Activated CD8-positive, alpha-beta memory T cell treated with anti-CD3 and anti-CD28 coated beads, Interleukin-2, amount 50 U/mL, for 48 hours (primary cell): ENCODE data around the gene CLDN9.
A peak's percentile ranks its signal among the peaks of the same experiment; 100 is the strongest.

ENCODE experiments used
- DNase-seq: peaks from one replicate; pipeline ENCODE4 v3.0.0-alpha.2; 2020

Gene CLDN9

DNA sequence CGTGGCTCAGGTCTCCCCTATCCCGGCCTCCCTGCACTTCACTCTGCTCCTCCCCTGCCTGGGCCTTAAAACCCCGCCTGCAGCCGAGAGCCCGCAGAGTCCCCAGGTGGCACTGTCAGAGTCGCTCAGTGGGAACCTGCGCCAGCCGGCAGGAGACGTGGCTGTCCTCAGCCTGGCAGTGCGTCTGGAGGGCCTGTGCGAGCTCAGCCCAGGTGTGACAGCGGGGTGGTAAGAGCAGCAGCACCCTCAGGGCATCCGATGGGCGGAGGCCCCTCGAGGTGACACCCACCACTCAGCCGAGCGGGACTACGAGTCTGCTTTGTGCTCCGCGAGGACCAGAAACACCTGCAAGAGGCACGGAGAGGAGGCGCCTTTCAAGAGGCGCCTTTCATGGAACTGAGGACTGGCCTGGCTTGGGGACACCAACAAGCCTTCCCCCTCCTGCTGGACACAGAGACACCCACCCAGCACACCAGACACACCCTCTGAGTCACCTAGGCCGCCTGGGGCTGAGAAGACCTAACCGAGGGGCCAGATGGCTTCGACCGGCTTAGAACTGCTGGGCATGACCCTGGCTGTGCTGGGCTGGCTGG is at the start of gene CLDN9:
TSS of gene CLDN9 (plus strand) at position 96 of the 593 bp plus-strand sequence. CDS start at position 536, 440 bp downstream.
- DNase-seq, result no peak

DNA sequence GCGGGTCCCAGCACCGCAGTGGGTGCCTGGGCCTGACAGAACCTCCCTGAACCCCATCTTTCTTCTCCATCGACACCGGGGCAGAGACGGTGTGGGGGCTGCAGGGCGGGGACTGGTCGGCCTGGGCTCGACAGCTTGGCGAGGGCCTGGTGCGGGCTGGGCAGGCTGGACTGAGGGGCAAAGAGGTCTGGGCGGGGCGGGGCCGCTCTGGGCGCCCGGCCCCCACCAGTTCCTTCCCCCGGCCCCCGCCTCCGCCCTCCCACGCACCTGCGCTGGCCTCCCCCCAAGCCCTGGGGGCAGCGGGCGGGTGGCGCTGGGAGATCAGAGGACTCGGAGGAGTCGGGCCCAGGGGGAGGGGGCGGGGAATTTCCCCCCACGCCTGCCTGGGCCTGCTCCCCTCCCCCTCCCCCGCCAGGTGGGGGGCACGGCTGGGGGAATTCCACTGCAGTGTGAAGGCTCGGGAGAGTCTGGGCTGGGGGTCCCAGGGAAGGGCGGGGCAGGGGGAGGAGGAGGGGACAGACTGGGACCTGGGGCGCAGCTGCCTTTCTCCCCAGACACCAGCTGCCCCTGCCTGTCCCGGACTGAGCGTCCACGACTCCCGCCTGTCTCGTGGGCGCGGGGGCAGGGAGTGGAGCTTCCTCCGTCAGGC is 49.5 kb upstream of the CLDN9 start:
- no peak for DNase-seq

GRCh38 chr16:2963723-2964474 is 48.8 kb upstream of the CLDN9 start, which contains the start of gene KREMEN2:
KREMEN2 (plus strand) TSS chr16:2964275; CDS start chr16:2964521, 246 bp downstream.
- peak; percentile 70 for DNase-seq

- peak; percentile 84 for DNase-seq
Measured at GRCh38 chr16:2964475-2965336, 48.0 kb upstream of the CLDN9 start.

DNA sequence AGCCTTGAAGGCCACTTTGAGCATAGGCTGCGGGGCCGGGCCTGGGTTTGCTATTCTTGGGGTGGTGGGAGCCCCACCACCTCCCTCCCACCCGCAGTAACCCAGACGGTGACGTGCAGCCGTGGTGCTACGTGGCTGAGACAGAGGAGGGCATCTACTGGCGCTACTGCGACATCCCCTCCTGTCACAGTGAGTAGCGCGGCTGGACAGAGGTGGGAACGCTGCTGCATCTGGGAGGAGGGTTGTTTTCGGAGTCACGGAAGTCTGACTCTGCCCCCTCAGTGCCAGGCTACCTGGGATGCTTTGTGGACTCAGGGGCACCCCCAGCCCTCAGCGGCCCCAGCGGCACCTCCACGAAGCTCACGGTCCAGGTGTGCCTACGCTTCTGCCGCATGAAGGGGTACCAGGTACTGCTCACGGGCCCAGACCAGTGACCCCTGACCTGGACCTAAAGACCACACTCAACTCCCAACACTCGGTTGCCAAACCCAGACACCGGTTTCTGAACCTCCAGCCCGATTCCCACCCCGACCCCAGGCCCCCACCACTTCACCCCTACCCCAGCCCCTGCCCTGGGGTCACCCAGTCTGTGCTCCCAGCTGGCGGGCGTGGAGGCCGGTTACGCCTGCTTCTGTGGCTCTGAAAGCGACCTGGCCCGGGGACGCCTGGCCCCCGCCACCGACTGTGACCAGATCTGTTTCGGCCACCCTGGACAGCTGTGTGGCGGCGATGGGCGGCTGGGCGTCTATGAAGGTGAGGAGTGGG is 46.5 kb upstream of the CLDN9 start:
- no peak for DNase-seq

GRCh38 chr16:2966808-2967191 is 45.9 kb upstream of the CLDN9 start:
- DNase-seq, result no peak

DNA sequence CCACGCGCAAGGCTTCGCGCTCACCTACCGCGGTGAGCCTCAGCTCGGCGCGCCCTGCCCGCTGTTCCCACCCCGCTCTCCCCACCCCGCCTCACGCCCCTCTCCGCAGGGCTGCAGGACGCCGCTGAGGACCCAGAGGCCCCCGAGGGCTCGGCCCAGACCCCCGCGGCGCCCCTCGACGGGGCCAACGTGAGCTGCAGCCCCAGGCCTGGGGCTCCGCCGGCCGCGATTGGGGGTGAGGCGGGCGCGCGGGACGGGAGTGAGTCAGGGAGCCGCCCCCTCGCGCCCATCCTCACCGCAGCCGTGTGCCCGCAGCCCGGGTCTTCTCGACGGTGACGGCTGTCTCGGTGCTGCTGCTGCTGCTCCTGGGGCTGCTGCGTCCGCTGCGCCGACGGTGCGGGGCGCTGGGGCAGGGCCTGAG is 45.5 kb upstream of the CLDN9 start:
- no peak for DNase-seq

- no peak for DNase-seq
Measured at GRCh38 chr16:2967721-2968161, 45.0 kb upstream of the CLDN9 start.

DNA sequence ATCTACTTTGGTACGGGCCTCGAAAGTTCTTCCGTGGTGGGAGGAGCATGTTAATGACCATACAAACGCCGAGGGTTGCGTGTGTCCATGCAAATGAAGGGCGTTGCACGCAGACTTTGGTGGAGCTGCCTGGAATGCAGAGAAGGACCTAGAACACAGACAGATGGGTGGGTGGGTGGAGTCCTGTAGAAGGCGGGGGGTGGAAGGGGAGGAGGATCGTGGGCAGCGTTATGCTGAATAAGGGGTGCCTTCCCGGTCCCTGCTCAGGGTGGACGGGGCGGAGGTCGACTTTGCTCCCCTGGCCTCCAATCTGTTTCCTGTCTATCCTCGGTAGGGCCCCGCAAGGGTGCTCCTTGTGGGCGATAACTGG is 44.4 kb upstream of the CLDN9 start:
- no peak for DNase-seq

DNA sequence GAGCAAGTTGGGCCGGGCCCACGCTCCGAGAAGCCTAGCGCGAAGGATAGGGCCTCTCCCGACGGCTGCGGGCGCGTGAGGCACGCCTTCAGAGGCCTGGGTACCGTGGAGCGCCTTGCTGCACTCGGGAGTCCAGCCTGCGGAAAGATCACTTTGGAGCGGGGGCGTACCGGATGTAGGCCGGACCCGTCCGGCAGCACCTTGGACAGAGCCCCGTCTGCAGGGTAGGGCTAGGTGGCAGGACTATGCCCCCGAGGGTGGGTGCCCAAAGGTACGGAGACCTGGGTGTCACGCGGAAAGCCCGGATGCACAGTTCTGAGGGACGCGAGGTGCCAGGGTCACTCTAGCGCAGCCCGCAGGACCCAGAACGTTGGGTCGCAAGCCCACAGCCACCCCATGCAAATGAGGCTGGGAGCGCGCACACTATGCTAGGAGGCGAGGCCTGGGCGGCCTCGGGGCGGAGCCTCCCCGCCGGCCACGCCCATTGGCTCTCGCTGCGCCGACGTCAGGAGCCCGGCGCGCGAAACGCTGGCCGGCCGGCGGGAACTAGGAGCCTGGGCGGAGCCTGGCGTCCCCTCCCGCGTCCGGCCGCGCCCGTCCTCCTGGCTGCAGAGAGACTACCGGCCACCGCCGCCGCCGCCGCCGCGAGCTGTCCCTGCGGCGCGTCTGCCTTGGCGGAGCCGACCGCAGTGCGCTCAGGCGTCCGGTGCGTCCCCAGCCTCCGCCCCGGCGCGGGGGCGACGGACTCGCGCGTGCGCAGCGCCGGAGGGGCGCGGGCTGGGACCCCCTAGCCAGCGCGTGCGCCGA is 43.8 kb upstream of the CLDN9 start, which contains the start of gene PAQR4:
TSS of gene PAQR4 (plus strand) at position 611 of the 807 bp plus-strand sequence. CDS start 327 bp downstream, outside the sequence.
- DNase-seq, result peak; percentile 92

DNA sequence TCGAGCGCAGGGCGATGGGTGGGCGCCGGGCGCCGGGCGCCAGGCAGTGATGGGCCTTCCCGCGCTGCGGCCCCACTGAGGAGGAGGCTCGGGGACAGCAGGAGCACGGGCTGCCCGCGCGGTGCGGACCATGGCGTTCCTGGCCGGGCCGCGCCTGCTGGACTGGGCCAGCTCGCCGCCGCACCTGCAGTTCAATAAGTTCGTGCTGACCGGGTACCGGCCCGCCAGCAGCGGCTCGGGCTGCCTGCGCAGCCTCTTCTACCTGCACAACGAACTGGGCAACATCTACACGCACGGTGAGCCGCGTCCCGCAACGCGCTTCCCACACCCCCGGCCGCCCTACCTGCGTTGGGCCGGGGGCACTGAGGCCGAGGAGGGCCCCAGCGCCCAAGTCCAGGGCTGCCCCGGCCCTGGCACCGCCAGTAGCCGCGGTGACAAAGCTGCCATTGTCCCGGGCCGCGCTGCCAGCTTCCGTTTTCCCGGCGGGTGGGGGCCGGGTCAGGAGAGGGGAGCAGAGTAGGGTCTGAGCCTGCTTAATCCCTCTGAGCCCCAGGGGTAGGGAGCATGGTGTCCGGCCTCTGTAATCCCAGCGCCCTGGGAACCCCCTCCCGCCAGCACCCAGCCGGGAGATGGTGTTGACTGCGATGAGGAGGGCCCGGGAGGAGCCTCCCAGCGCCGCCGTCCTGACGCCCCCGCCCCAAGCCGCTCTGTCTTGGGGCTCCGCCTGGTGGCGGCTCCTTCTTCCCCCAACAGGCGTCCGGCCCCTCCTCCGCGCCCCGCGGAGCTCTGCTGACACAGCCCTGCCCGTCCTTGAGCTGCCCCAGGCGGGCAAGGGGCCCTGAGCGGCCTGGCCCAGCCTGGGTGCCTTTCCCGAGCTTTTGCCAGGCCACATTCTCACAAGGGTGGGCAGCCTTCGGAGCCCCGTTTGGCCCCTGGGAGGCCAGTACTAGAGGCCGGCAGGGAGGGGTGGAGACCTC is 42.9 kb upstream of the CLDN9 start:
- DNase-seq, result peak; percentile 93

GRCh38 chr16:2970563-2970962 is 42.2 kb upstream of the CLDN9 start:
- no peak for DNase-seq

DNA sequence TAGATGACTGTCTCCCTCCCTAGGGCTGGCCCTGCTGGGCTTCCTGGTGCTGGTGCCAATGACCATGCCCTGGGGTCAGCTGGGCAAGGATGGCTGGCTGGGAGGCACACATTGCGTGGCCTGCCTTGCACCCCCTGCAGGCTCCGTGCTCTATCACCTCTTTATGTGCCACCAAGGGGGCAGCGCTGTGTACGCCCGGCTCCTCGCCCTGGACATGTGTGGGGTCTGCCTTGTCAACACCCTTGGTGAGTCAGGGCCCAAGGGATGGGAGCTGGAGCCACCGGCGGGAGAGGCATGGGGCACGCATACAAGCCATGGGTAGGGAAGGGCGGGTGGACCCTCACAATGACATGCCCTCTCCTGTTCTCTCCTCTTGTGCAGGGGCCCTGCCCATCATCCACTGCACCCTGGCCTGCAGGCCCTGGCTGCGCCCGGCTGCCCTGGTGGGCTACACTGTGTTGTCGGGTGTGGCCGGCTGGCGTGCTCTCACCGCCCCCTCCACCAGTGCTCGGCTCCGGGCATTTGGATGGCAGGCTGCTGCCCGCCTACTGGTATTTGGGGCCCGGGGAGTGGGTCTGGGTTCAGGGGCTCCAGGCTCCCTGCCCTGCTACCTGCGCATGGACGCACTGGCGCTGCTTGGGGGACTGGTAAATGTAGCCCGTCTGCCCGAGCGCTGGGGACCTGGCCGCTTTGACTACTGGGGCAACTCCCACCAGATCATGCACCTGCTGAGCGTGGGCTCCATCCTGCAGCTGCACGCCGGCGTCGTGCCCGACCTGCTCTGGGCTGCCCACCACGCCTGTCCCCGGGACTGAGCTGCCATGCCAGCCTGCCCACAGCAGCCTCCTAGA is 41.4 kb upstream of the CLDN9 start:
- DNase-seq, result peak; percentile 63

DNA sequence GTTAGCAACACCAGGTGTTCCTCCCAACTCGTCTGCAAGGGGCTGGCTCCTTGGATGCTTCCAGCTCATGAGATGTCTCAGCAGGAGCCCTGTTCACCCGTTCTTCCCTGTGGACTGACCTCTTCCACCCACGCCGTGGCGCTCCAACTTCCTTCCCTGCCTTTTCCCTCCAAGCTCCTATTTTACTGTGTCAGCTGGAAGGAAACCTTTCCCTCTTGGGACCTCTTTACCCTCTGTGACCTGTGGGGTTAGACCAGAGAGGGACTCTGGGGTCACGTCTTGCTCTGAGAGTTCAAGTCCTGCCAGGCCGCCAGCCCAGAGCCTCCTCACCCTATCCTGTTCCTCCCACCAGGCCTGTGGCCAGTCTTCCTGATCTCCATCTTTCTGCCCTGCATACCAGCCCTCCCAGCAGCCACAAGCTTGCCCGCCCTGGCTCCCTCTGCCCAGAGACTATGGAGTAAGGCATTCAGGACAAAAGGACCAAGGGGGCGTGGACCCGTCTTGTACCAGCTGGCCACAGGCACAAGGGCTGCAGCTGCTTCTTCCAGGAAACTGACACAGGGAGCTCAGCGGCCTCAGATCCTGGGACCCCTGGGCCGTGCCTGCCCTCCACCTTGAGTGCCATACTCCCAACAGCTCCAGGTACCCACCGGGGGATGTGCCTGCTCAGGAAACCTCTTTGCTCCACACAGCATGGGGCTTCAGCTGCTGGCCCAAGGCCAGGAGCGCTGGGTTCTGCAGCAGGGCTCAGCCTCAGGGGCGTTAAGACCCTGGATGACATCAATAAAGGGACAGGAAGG is 40.5 kb upstream of the CLDN9 start:
- no peak for DNase-seq

DNA sequence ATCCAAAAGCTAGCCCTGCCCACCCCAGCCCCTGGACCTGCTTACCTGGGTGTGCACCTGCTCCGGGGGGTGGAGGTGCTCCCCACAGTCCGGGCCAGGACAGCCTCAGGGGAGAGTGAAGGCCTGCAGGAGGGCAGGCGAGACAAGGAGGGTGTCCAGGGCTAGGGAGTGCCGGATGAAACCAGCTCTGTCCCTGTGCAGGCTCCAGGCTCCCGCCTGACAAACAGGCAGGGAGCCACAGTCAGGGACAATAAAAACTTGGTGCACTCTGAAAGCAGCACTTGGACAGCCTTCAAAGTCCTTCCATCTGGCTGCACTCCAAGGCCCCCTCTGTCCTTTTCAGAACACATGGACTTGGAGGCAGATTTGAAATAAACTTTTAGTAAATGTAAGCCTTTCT is 39.6 kb upstream of the CLDN9 start:
- DNase-seq, result no peak

DNA sequence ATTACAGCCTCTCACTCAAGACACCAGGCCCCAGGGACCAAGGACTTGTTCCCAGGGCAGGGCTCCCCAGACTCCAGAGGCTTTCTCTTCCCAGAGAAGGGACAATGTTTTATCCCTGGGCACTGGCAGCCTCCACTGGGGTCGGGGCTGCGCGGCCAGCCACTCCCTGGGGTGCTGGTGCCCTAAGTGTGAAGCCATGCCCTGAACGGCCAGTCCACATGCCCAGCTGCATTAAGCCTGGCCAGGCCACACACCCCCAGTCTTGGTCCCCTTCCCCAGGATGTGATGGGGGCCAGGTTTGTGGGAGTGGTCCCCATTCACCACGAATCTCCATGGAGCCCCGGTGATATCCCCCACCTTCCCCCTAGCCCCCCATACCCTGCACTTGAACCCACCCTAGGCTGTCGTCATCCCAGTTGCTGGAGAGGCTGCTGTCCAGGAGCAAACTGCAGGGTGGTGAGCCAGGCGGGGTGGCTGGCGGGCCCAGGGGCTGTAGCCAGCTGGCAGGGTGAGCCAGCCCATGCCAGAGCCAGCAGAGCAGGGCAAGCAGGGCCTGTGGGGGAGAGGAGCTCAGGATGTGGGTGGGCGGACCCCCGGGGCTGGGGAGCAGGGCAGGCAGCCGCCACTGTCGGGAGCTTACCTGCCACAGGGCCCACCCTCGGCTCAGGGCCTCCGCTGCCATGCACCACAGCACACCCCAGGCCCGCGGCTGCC is 39.0 kb upstream of the CLDN9 start:
- DNase-seq, result no peak

DNA sequence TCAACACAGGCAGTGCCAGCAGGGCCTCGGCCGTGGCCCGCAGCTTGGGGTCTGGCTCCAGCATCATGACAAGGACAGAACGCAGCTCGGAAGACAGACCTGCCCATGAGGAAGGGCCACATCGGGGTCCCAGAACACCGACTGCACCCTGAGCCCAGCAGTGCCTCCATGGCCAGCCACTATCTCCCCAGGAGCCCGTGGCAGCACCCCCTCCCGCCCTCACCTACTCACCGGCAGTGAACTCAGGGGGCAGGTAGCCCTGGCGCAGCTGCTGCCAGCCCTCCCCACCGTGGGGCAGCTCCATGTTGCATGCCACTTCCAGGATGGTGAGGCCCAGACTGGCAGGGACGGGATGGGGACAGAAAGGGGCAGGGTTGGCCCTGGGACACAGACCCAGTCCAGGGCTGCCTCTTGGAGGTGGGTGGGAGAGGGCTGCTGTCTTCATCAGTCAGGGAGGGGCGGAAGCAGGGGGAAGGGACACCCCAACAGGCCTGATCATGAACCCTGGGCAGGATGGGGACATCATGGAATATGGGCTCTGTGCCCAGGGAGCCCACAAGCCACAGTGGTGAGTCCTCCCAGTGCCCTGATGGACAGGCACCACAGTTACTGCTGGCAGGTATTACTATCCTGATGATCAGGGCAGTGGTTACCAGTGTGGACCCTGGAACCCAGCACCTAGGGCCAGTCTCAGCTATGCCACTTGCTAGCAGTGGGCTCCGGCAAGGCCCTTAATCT is 38.2 kb upstream of the CLDN9 start:
- no peak for DNase-seq
